UCSD-AML1 (cell line): ENCODE measurements around the gene CES2.
A peak's percentile ranks its signal among the peaks of the same experiment; 100 is the strongest.

Experiments used
- DNase-seq: peaks from one replicate; lab custom pipeline; 2025; ENCODE audit not compliant: unreplicated experiment; lab: John Stamatoyannopoulos, UW

The CES2 gene

DNA sequence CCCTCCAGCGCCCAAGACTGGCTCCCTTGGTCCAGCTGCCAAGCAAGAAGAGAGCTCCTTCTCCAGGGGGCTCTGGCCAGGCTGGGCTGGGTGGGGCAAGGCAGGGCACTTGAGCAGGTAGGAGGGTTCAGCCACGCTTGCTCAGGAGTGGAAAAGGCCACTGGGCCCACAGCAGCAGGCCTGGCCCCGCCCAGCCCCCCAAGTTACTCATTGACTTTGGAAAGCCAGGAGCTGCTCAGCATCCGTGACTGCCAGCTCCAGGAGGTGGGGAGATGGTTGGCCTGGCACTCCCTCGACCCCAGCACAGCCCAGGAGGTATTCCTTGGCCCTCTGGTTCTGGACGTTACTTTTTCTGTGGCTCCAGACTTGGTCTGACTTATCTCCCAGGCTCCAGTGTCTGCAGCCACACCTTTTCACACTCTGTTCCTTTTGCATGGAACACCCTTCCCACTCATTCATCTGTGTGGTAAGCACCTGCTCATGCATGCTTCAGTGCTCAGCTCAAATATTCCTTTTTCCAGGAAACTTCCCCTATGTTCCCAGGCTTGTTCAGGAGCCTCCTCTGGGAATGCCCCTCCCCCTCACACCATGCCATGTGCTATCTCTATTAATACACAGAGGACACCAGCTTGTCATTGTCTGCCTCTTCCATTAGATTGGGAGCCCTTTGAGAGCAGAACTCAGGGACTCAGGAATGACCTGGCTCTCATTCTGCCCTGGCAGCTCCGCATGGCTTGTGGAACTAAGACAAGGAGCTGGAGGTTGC, 16.3 kb upstream of the CES2 start, which contains the start of gene CDH16:
CDH16 (minus strand) TSS at position 83 of the 766 bp plus-strand sequence. CDS start 820 bp downstream, outside the sequence.
- no peak for DNase-seq

DNA sequence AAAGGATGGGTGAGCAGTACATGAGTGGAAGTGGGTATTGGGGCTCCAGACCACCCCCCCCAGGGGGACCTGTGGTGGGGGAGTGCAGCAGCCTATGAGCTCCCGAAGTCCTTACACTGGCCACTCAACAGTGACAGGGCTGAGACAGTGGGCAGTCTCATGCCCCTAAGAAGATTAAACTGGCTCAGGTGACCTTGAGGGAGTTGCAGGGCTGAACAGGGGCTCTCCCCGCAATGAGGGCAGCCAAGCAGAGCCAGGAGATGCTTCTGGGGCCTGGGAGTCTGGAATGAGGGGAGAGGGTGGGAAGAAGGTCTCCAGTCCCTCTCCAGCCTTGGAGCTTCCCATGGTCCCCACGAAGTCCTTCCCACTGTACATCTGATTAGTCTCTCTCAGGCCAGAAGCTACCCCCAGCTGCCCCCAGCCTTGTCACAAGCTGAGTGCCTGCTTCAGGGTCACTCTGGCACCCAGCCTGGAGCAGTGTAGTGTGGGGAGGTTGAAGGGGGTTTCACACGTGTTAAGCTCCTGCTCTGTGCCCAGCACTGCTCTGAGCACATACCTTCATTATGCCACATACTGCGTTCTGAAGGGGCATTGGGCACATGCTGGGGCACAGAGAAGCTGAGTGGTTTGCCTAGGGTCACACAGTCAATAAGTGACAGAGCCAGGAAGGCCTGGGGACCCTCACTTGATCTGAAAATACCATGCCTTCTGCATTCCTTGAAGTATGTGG, 15.6 kb upstream of the CES2 start:
- no peak for DNase-seq

DNA sequence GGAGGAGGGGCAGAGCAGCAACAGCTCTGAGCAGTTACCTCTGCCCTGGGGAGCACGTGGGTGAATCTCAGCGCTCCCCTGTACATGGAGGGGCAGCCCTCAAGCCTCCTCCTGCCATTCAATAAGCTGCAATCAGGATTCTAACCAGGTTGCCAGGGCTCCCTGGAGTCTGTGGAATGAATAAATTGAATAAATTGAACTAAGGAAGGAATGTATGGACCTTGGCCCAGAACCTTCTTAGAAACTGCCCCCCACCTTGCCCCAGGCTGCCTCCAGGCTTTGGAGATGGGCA, 15.1 kb upstream of the CES2 start:
- DNase-seq, result no peak

GRCh38 chr16:66920924-66921680, 14.2 kb upstream of the CES2 start:
- DNase-seq, result no peak

DNA sequence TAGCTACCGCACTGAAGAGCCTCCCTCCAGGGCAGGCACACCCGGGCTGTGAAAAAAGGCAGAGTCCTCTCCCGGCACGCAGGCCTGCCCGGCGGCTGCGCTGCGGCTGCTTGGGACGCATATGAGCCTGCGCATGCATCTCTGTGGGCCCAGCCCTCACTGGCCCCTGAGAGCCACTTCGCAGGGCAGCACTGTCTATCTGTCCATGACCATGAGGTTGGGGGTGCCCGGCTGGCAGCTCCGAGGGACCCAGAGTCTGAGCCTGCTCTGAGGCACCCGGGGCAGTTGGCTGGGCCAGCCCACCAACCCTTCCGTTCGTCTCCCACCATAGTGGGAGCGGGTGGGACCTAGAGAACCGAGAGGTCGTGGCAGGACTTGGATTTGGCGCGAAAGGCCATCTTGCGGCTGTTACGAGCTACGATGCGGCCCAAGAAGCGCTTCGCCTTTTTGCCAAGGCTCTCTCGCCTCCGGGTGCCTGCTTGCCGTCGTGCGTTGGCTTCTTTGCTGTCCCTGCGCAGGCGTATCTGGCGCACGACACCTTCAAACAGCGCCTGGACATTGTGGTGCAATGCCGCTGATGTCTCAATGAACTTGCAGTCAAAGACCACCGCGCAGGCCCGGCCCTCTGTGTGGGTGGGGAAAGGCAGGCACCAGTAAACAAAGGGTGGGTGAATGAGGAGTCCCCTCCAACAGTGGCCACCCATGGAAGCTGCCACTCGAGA, 13.4 kb upstream of the CES2 start:
- no peak for DNase-seq

GRCh38 chr16:66923247-66923731, 12.0 kb upstream of the CES2 start:
- no peak for DNase-seq

GRCh38 chr16:66923866-66924265, 11.4 kb upstream of the CES2 start:
- no peak for DNase-seq

DNA sequence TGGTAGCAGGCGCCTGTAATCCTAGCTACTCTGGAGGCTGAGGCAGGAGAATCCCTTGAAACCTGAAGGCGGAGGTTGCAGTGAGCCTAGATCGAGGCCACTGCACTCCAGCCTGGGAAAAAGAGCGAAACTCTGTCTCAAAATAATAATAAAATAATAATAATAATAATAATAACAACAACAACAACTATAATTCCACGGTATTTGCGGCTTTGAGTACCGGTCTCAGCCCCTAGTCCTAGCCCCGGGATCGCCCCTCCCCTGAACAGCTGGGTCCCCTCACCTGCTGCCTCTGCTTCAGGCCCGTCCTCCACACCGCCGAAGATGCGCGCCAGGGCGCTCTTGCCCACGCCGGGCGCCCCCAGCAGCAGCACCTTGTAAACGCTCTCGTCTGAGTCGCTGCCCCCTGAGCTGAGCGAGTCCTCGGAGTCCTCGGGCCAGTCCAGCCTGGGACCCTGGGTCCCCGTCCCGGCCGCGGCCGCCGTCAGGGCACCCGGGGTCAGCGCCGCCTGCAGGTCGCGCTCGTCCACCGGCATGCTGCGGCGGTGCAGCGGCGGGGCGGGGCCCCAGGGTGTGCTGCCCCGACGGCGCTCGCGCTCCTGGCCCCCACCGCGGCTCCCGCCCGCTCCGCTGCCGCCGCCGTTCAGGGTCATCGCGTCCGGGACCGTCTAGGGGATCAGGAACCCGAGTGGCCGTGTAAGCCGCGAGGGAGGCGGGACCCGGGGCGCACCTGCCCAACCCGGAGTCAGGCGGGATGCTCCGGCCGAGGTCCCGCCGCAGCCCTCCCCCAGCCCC, 10.6 kb upstream of the CES2 start:
- no peak for DNase-seq

DNA sequence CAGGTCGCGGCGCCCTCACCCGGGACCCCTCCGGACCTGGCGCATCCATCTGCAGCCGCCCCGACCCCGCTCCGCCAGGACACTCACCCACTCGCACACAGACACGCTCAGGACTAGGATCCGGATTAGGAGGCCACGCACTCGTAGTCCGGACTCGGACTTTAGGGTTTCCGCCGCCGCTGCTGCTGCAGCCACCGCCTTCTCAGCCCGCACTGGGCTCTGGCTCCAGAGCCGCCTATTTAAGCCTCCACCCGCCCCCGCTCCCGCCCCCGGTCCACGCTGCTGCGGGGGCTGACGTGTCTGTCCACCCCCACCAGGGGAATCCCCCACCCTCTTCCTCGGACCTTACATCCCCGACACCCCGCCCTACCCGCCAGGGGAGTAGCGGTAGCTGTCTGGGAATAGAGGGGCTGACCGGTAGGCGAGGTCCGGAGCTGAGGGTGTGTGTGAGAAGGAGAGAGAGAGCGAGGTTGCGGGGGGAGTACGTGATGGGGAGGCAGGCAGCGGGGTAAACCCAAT, 9.9 kb upstream of the CES2 start, which contains the start of gene RRAD:
RRAD (minus strand) TSS at position 214 of the 519 bp plus-strand sequence. CDS start 356 bp downstream, outside the sequence.
- DNase-seq, result no peak

GRCh38 chr16:66926171-66926947, 9.0 kb upstream of the CES2 start:
- DNase-seq, result no peak

DNA sequence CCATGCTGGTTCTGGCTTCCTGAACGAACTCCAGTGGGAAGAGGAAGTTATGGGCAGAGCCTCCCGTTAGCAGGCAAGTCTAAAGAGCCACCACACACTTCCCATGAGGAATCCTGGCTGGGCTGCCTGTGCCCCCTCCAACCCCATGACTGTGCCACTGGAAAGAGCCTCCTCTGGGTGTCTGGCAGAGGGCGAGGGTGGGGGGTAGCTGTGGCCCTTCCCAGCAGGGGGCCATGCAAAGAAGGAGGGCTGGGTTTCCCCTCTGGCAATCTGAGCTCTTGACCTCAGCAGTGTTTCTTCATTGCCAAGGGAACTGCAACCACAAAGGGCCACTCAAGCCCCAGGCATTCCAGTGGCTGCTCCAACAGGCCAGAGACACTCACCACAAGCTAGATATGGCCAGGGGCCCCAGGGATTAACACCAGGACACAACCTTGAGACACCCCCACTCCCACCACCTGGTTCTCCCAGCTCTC, 8.3 kb upstream of the CES2 start:
- DNase-seq, result peak; percentile 32

GRCh38 chr16:66927918-66928649, 7.2 kb upstream of the CES2 start:
- DNase-seq, result no peak

DNA sequence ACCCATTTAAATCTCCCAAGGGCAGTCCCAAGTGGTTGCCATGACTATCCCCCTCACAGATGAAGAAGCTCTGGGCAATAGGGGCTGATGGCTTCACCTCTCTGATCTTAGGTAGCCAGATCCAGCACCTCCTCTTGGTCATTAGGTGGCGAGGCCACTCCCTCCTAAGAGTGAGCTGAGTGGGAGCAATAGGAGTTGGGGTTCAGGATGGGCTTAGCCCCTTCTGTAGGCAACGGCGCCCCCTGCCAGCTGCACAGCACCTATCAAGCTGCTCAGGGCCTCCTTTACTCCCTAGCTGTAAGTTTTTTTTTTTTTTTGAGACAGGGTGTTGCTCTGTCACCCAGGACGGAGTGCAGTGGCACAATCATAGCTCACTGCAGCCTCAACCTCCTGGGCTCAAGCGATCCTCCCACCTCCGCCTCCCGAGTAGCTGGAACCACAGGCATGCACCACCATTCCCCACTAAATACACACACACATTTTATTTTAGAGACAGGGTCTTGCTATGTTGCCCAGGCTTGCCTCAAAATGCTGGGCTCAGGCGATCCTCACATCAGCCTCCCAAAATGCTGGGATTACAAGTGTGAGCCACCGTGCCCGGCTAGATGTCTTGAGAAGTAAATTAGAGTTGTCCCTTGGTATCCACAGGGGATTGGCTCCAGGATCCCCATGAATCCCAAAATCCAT, 6.5 kb upstream of the CES2 start:
- peak; percentile 53 for DNase-seq

- no peak for DNase-seq
Measured at GRCh38 chr16:66930189-66930588, 5.1 kb upstream of the CES2 start.

GRCh38 chr16:66931665-66932064, 3.7 kb upstream of the CES2 start:
- DNase-seq, result no peak

- DNase-seq, result no peak
Measured at GRCh38 chr16:66932076-66932475, 3.2 kb upstream of the CES2 start.

DNA sequence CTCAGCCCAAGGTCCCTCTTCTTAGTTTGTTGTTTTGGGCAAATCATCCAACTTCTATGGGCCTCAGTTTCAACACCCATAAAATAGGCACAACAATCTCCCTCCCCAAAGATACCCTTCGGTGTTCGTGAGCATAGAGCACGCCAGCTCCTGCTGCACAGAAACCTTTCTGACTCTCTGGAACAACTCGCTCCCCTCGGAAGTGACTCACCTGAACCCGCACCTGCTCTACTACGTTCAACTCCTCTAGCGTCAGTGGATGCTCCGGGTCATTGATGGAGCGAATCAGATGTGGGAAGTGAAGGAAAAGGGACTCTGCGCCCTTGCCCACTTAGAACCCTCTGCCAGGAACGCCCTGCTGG, 1.6 kb upstream of the CES2 start:
- DNase-seq, result no peak
